Superior temporal gyrus (tissue), 1 donor: Measurements from ENCODE around the gene DNM1.
"Not testable (repeated sequence)": the region's sequence is repeated elsewhere in the genome, so short reads cannot be mapped to it uniquely, and the experiment has no call there.

Source experiments
- DNase-seq: peaks from one replicate; pipeline ENCODE4 v3.0.0-alpha.2; 2016; ENCODE audit errors: extremely low spot score

The DNM1 gene

GRCh38 chr9:128276574-128277270 is 73.5 kb downstream of the DNM1 start:
- DNase-seq = no peak

GRCh38 chr9:128279088-128280073 is 76.2 kb downstream of the DNM1 start:
- not testable (repeated sequence) for DNase-seq

GRCh38 chr9:128280084-128280622 is 77.0 kb downstream of the DNM1 start:
- no peak for DNase-seq

GRCh38 chr9:128282500-128282899 is 79.3 kb downstream of the DNM1 start:
- no peak for DNase-seq

- DNase-seq = no peak
Measured at GRCh38 chr9:128285033-128285784, 82.0 kb downstream of the DNM1 start.

GRCh38 chr9:128286440-128286839 is 83.3 kb downstream of the DNM1 start:
- peak; percentile 94 for DNase-seq

DNA sequence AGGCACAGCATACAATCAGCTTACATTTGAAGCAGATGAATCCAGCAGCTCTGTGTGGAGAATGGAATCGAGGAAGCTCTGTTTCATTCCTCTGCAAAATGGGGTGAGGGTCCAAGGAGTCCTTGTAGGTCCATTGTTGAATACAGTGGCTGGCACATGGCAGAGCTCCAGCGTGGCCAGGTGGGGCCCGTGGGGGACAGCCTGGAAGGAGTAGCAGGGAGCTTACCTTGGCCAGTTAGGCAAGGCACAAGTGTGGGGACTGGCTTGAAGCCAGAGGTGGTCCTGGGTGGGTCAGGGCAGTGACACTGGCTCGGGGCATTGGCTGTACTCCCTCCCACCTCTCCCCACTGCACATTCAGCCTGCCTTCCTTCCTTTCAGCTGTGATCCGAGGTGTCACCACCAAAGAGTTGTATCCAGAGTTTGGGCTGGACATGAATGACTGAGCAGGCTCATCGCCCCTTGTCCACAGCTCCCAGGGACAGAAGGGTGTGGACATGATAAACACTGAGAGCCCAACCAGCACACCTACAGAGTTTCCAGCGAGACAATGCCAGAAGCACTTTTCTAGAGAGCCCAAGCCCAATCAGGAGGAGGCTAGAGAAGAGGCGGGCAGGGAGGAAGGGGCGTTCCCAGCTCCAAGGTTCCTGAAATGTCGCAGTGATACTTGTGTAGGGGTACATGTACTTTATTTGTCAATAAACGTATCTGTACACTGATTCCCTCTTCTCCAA is 85.3 kb downstream of the DNM1 start:
- no peak for DNase-seq

GRCh38 chr9:128292009-128292408 is 88.8 kb downstream of the DNM1 start:
- DNase-seq = no peak

GRCh38 chr9:128293091-128293490 is 89.9 kb downstream of the DNM1 start:
- no peak for DNase-seq

- DNase-seq = no peak
Measured at GRCh38 chr9:128294142-128294541, 91.0 kb downstream of the DNM1 start.

GRCh38 chr9:128296340-128297220 is 93.4 kb downstream of the DNM1 start:
- no peak for DNase-seq

GRCh38 chr9:128297221-128297773 is 94.1 kb downstream of the DNM1 start:
- no peak for DNase-seq

DNA sequence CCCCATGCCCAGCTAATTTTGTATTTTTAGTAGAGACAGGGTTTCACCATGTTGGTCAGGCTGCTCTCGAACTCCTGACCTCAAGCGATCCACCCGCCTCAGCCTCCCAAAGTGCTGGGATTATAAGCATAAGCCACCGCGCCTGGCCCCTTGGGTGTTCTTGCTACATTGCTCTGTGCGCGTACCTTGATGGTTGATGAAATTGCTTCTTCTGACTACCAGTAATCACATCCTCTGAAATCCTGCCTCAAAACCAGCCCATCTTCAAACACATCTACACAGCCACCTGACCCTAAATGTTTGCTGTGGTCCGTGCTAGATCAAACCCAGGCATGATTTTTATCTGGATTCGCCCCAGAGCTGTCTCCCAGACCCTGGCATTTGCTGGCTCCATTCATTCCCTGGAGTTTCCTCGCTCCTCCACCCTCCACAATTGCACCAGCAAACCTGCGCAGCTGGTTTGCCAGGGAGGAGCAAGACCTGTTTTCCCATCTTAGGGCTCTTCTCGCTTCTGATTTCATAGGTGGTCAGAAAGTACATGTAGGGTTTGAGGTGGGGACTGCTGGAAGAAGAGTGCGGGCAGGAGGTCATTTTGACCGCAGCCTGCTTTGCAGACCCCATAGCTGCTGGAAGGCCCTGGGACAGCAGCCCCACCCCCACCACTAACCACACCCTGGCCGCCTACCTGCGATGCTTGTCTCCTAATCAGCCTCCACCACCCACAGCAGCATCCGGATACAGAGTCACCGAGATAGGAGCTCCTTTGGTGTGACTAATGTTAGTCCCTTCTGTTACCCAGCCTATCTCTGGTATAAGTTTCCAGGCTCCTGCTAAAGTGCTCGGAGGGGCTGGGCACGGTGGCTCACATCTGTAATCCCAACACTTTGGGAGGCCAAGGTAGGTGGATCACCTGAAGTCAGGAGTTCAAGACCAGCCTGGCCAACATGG is 95.6 kb downstream of the DNM1 start:
- no peak for DNase-seq

- DNase-seq = no peak
Measured at GRCh38 chr9:128304136-128304970, 101.2 kb downstream of the DNM1 start.
